ENCODE results near the gene ABCC10.

The ABCC10 gene

GRCh38 chr6:43434001-43434840 is 6.9 kb downstream of the ABCC10 start:
- Histone ChIP-seq H3K4me1 (peaks cover 0 to 34% (median 27%) of the 10 kb centered on the region in 4 donors), H3K27ac (no peak overlapping the region), H3K27me3 (no peaks in the 10 kb centered on the region), H3K4me3 (no peak overlapping the region), H3K9me3 (no peaks in the 10 kb centered on the region), H3K36me3 (peaks cover 12 to 43% (median 18%) of the 10 kb centered on the region in 3 donors)
- no peak for TF ChIP-seq CTCF (IDR thresholded peaks at IDR 0.05)
- intact Hi-C loops (cut with DNase I; ENCODE audit: low total_unique reads) = no loop called here
- no peak for DNase-seq

GRCh38 chr6:43434943-43435342 is 7.6 kb downstream of the ABCC10 start:
- TF ChIP-seq CTCF (IDR thresholded peaks at IDR 0.05) = no peak
- Histone ChIP-seq H3K27ac (no peak overlapping the region), H3K27me3 (no peaks in the 10 kb centered on the region), H3K4me3 (no peak overlapping the region), H3K4me1 (peaks cover 0 to 26% (median 23%) of the 10 kb centered on the region in 4 donors), H3K36me3 (peaks cover 17 to 50% (median 20%) of the 10 kb centered on the region in 3 donors), H3K9me3 (no peaks in the 10 kb centered on the region)
- DNase-seq = no peak
- intact Hi-C loops (cut with DNase I; ENCODE audit: low total_unique reads) = no loop called here

GRCh38 chr6:43435682-43436437 is 8.5 kb downstream of the ABCC10 start:
- Histone ChIP-seq H3K4me3 (no peak overlapping the region), H3K27ac (peak overlapping the region; percentile 46 to 58), H3K4me1 (peaks cover 0 to 24% (median 23%) of the 10 kb centered on the region in 4 donors), H3K9me3 (no peaks in the 10 kb centered on the region), H3K27me3 (no peaks in the 10 kb centered on the region), H3K36me3 (peaks cover 18 to 58% (median 27%) of the 10 kb centered on the region in 3 donors)
- DNase-seq = no peak
- intact Hi-C loops (cut with DNase I; ENCODE audit: low total_unique reads) = no loop called here
- no peak for TF ChIP-seq CTCF (IDR thresholded peaks at IDR 0.05)

GRCh38 chr6:43436577-43437282 is 9.4 kb downstream of the ABCC10 start:
- intact Hi-C loops (cut with DNase I; ENCODE audit: low total_unique reads) = no loop called here
- peaks cover 0 to 24% (median 23%) of the 10 kb centered on the region in 4 donors for H3K4me1 ChIP-seq
- peak overlapping the region; percentile 46 to 58 for H3K27ac ChIP-seq
- no peak for TF ChIP-seq CTCF (IDR thresholded peaks at IDR 0.05)
- no peak for DNase-seq
- no peaks in the 10 kb centered on the region for H3K27me3 ChIP-seq
- peaks cover 27 to 62% (median 32%) of the 10 kb centered on the region in 3 donors for H3K36me3 ChIP-seq
- H3K4me3 ChIP-seq = no peak overlapping the region
- H3K9me3 ChIP-seq = no peaks in the 10 kb centered on the region

- intact Hi-C loops (cut with DNase I; ENCODE audit: low total_unique reads) = no loop called here
- H3K27me3 ChIP-seq = no peaks in the 10 kb centered on the region
- H3K27ac ChIP-seq = peak overlapping the region in 1 of 2 donors; percentile 58
- no peak overlapping the region for H3K4me3 ChIP-seq
- peaks cover 33 to 62% (median 37%) of the 10 kb centered on the region in 3 donors for H3K36me3 ChIP-seq
- no peak for TF ChIP-seq CTCF (IDR thresholded peaks at IDR 0.05)
- peaks cover 0 to 24% (median 23%) of the 10 kb centered on the region in 4 donors for H3K4me1 ChIP-seq
- H3K9me3 ChIP-seq = no peaks in the 10 kb centered on the region
- DNase-seq = no peak
Observed at GRCh38 chr6:43437700-43438099, 10.4 kb downstream of the ABCC10 start.

Data from tibial artery (tissue), 4 donors.